ENCODE results near the gene EXD3.
"Not testable (repeated sequence)": the region's sequence is repeated elsewhere in the genome, so short reads cannot be mapped to it uniquely, and the experiment has no call there.

EXD3 gene

GRCh38 chr9:137379761-137380161 lies 43.2 kb downstream of the EXD3 start:
- no peak for DNase-seq (ENCODE audit: low spot score)

- not testable (repeated sequence) for DNase-seq (ENCODE audit: low spot score)
Measured at GRCh38 chr9:137378688-137379410, 44.1 kb downstream of the EXD3 start.

GRCh38 chr9:137376386-137376785 lies 46.6 kb downstream of the EXD3 start:
- DNase-seq (ENCODE audit: low spot score), result no peak

GRCh38 chr9:137375321-137376058 lies 47.5 kb downstream of the EXD3 start:
- DNase-seq (ENCODE audit: low spot score), result no peak

- no peak for DNase-seq (ENCODE audit: low spot score)
Measured at GRCh38 chr9:137374131-137374845, 48.7 kb downstream of the EXD3 start.

GRCh38 chr9:137373611-137373980 lies 49.4 kb downstream of the EXD3 start:
- no peak for DNase-seq (ENCODE audit: low spot score)

GRCh38 chr9:137372693-137373610 lies 50.0 kb downstream of the EXD3 start:
- DNase-seq (ENCODE audit: low spot score), result no peak

GRCh38 chr9:137371946-137372651 lies 50.9 kb downstream of the EXD3 start:
- DNase-seq (ENCODE audit: low spot score), result no peak

- no peak for DNase-seq (ENCODE audit: low spot score)
Measured at GRCh38 chr9:137371521-137371941, 51.4 kb downstream of the EXD3 start.

GRCh38 chr9:137370865-137371520 lies 52.0 kb downstream of the EXD3 start:
- no peak for DNase-seq (ENCODE audit: low spot score)

GRCh38 chr9:137369911-137370764 lies 52.8 kb downstream of the EXD3 start:
- DNase-seq (ENCODE audit: low spot score), result no peak

GRCh38 chr9:137369061-137369787 lies 53.7 kb downstream of the EXD3 start:
- DNase-seq (ENCODE audit: low spot score), result no peak

- DNase-seq (ENCODE audit: low spot score), result no peak
Measured at GRCh38 chr9:137368431-137369035, 54.4 kb downstream of the EXD3 start.

- no peak for DNase-seq (ENCODE audit: low spot score)
Measured at GRCh38 chr9:137367506-137368430, 55.2 kb downstream of the EXD3 start.

- no peak for DNase-seq (ENCODE audit: low spot score)
Measured at GRCh38 chr9:137366891-137367381, 56.0 kb downstream of the EXD3 start.

- no peak for DNase-seq (ENCODE audit: low spot score)
Measured at GRCh38 chr9:137366445-137366810, 56.5 kb downstream of the EXD3 start.
